Lower leg skin (tissue), 4 donors: Measurements from ENCODE around the gene C16orf90. TPM values are rescaled to one million over a fixed set of nuclear protein-coding genes. Genes with fewer than 3 reads are reported as not detected.
A peak's percentile ranks its signal among the peaks of the same experiment; 100 is the strongest.

Experiments
- DNase-seq, 2 donors: peaks; one replicate each; pipeline ENCODE4 v3.0.0-alpha.2; 2019; ENCODE audit warnings: low spot score in 2 of 2
- H3K4me3 ChIP-seq: fragments of 200-600 bp; sonication (generic); 2 replicates; pipeline ENCODE4 v1.5.1; 2017; ENCODE audit warnings: mild to moderate bottlenecking, low read depth; ENCODE audit not compliant: poor library complexity, severe bottlenecking
- CTCF ChIP-seq, 3 donors: fragments of 450-650 bp; IDR thresholded peaks; one replicate each; pipeline ENCODE4 v1.5.1; 2016; ENCODE audit warnings: antibody characterized with exemption in 3 of 3, mild to moderate bottlenecking in 3 of 3, moderate library complexity in 2 of 3
- POLR2A ChIP-seq, 2 donors: fragments of 450-650 bp; IDR thresholded peaks; one replicate each; pipeline ENCODE4 v1.6.1; 2016 to 2017; ENCODE audit warnings: antibody characterized with exemption in 2 of 2, mild to moderate bottlenecking in 1 of 2, moderate library complexity in 1 of 2
- WGBS, 2 donors: methylation state at CpG; one replicate each; pipeline ENCODE4 v1.1.5; 2018; 5-methylcytosine and 5-hydroxymethylcytosine counted together
- intact Hi-C: fragments of 100-400 bp; cut with DNase I; formaldehyde crosslinking; loops from one replicate; pipeline ENCODE4 v1.15.0; 2023; ENCODE audit warnings: low total_unique reads
- total RNA-seq, 4 donors: library from RNA; depleted of rRNA; stranded (reverse); fragments of >200 nt; gene quantifications; one replicate each; pipeline ENCODE4 v1.1.0, GENCODE V29; 2016

The C16orf90 gene
- total RNA-seq, 4 donors from 2014 or later, result not detected

- TF ChIP-seq CTCF (IDR thresholded peaks at IDR 0.05), result no peak
- no peak for TF ChIP-seq POLR2A (IDR thresholded peaks at IDR 0.05)
- no peak for DNase-seq
- intact Hi-C loops, result no loop called here
- H3K4me3 ChIP-seq, result no peak overlapping the region
- WGBS, 2 donors, result 85 to 89% methylated on average over 6 of the region's 6 CpGs
Measured at GRCh38 chr16:3518292-3518985, 23.1 kb upstream of the C16orf90 start.

- H3K4me3 ChIP-seq, result no peak overlapping the region
- no peak for TF ChIP-seq POLR2A (IDR thresholded peaks at IDR 0.05)
- TF ChIP-seq CTCF (IDR thresholded peaks at IDR 0.05), result no peak
- intact Hi-C loops, result no loop called here
- WGBS, 2 donors, result 91 to 92% methylated on average over 4 of the region's 4 CpGs
- DNase-seq, result no peak
Measured at GRCh38 chr16:3515897-3516296, 20.6 kb upstream of the C16orf90 start.

- peak in 1 of 2 donors; percentile 46 for DNase-seq
- no peak for TF ChIP-seq CTCF (IDR thresholded peaks at IDR 0.05)
- TF ChIP-seq POLR2A (IDR thresholded peaks at IDR 0.05), result no peak
- intact Hi-C loops, result no loop called here
- no peak overlapping the region for H3K4me3 ChIP-seq
- WGBS, 2 donors, result 90 to 91% methylated on average over 4 of the region's 4 CpGs
Measured at GRCh38 chr16:3514621-3515020, 19.3 kb upstream of the C16orf90 start.

- intact Hi-C loops, result no loop called here
- TF ChIP-seq CTCF (IDR thresholded peaks at IDR 0.05), result no peak
- TF ChIP-seq POLR2A (IDR thresholded peaks at IDR 0.05), result no peak
- WGBS, 2 donors, result 76 to 80% methylated on average over 7 of the region's 7 CpGs
- peak in 1 of 2 donors; percentile 34 for DNase-seq
- no peak overlapping the region for H3K4me3 ChIP-seq
Measured at GRCh38 chr16:3513892-3514583, 18.7 kb upstream of the C16orf90 start.

- intact Hi-C loops, result no loop called here
- WGBS, 2 donors, result 93 to 94% methylated on average over 23 of the region's 23 CpGs
- TF ChIP-seq CTCF (IDR thresholded peaks at IDR 0.05) (no peak), POLR2A (IDR thresholded peaks at IDR 0.05) (no peak)
- no peak overlapping the region for H3K4me3 ChIP-seq
- DNase-seq, result peak in 1 of 2 donors; percentile 68
Measured at GRCh38 chr16:3511286-3512180, 16.2 kb upstream of the C16orf90 start.
